OCI-LY7 (cell line): Measurements from ENCODE around the gene GPC3.

Experiments used
- CTCF ChIP-seq: fragments of 200-600 bp; sonication (generic); conservative IDR thresholded peaks from 2 replicates; pipeline ENCODE4 v1.5.1; 2014; ENCODE audit warnings: mild to moderate bottlenecking, antibody characterized with exemption, low read length, moderate library complexity, mixed read lengths
- EZH2phosphoT487 ChIP-seq: fragments of 200-600 bp; sonication (generic); IDR thresholded peaks from 2 replicates; pipeline ENCODE4 v1.6.1; 2018; ENCODE audit warnings: low read depth, borderline replicate concordance, mild to moderate bottlenecking, mixed run types, antibody characterized with exemption, low read length, moderate library complexity, mixed read lengths

- TF ChIP-seq CTCF (no peak), EZH2phosphoT487 (no peak)
These were observed 126.1 kb downstream of the GPC3 start for GRCh38 chrX:133859336-133859735.
